GM19193 (cell line): ENCODE measurements around the gene PROSER2.

ENCODE experiments used
- POLR2A ChIP-seq: IDR thresholded peaks from 4 replicates; pipeline ENCODE4 v1.6.1; 2011; ENCODE audit not compliant: insufficient read depth, insufficient read length; ENCODE audit errors: extremely low read depth

The PROSER2 gene

DNA sequence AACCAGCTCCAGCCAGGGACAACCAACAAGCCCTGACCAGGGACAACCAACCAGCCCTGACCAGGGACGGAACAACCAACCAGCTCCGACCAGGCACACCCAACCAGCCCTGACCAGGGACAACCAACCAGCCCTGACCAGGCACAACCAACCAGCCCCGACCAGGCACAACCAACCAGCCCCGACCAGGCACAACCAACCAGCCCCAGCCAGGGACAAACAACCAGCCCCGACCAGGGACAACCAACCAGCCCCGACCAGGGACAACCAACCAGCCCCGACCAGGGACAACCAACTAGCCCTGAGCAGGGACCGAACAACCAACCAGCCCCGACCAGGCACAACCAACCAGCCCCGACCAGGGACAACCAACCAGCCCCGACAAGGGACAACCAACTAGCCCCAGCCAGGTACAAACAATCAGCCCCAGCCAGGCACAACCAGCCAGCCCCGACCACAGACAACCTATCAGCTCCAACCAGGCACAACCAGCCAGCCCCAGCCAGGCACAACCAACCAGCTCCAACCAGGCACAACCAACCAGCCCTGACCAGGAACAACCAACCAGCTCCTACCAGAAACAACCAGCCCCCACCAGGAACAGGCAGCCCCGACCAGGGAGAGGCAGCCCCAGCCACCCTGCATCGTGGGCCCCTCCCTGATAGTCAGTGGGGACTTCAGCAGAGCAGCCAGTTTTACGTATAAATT lies 56.4 kb downstream of the PROSER2 start:
- TF ChIP-seq POLR2A = no peak

DNA sequence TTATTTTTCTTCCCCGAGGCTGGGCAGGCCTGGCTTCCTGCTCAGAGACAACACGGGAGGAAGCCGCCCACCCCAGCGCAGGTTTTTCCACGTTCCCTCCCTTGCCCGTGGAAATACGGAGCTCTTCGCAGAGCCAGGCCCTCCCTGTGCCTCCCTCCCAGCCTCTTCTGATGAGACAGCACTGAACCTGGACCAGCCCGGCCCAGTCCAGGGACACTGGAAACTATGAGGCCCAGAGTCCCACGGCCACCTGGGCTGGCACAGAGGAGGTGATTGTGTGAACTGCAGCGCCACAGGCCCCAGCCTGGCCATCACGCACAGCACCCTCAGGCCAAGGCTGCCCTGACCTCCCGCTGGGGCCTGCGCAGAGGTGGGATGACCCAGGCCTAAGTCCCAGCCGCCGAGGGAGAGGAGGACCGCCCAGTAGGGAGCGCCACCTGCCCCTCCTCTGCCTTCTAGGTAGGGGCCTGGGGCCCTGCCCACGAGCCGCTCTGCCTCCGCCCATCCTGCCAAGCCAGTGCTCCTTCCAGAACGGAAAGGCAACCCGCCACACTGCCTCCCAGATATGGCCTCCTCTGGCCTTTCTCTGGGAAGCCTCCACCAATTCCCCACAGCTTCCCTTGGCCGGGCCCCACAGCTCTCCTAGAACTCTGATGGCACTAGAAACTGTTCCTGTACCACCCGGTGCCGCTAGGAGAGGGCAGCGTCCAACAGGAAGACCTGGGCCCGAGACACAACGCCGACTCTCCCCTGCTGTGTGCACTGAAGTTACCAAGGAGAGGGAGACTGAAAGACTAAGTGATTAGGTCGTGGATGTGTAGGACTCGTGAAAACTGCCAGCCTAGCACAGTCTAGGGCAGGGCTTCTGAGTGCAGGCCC lies 57.2 kb downstream of the PROSER2 start:
- TF ChIP-seq POLR2A = no peak

DNA sequence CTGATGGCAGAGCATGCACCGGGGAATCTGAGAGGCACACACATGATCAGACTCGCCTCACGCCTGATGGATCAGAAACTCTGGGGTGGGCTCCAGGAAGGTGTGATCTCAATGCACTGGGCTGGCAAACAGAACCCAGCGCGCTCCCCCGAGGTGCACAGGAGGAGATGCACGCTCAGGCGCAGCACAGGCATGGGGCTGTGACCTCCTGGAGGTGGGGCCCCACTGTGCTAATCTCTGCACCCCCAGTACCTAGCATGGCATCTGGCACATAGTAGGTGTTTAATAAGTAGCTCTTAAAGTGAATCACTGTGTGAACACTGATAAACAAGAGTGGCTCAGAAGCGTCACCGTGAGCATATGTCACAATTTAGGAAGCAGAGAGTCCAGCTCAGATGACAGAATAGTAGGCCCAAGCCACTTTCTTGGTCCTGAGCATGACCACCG lies 57.9 kb downstream of the PROSER2 start:
- TF ChIP-seq POLR2A = no peak

DNA sequence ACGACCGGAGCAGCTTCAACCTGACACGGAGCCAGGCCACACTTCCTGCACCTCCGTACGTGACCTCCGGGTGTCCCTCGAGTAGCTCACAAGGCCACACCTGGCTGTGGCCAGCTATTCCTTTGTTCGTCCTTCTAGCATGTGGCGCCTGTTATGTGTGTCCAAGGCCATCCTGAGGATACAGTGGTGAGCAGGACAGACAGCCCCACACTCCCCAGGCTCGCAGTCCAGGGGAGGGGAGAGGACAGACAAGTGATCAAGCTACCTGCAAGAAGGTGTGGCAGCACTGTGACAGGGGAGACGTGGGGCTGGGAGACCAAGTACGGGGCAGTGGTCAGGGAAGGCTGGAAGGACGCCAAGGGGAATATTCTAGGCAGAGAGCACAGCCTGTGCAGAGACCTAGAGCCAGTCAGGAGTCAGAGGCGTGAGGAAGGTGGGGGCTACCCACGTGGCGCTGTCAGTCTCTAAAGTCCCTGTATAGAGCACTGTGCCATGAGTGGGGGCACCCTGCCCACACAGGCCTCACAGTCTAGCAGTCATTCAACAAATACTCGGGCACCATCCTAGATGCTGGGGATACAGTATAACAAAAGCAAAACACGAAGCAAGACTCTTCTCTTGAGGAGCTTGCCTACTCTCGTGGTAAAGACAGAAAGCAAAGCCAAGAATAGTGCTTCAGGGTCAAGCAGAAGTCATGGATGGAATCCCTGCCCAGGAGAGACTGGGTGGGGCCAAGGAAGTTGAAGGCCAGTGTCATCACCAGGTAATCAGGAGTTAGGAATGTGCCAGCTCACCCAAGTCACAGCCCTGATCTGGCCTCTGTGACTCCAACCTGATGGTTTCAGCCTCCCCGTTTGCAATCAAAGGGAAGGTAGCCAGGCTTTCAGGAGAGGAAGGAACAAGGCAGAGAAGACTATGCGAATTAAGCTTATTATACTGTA lies 58.6 kb downstream of the PROSER2 start:
- TF ChIP-seq POLR2A = no peak

DNA sequence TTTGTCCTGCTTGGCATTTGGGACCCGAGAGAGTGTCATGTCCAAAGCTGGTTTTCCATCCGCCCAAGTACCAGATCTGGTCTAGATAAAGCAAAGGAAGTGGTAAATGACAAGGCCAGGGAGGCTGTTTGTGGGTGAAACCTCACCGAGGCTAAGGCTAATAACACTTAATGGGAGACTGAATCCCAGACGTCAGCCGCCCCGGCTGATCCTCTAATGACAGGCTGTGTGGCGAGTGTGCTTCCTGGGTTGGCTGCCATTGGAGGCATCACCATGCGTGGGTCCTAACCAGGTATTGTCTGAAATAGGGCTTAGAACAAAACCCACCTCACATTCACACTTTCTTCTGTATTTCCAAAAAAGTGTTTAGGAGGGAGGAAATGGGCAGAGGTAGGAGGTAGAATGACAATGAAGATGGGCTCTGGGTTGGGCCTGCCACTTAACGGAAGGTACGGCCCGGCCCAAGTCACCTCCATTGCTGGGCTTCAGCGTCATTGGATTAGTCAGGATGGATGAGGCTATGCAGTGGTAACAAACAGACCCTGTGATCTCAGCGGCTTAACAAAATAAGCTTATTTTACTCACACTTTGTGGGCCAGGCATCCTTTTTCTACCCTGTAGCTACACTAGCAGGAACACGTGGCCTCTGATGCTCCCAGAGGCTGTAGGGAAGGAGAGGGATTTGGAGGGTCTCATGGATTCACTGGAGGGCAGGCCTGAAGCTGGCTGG lies 59.7 kb downstream of the PROSER2 start:
- no peak for TF ChIP-seq POLR2A

DNA sequence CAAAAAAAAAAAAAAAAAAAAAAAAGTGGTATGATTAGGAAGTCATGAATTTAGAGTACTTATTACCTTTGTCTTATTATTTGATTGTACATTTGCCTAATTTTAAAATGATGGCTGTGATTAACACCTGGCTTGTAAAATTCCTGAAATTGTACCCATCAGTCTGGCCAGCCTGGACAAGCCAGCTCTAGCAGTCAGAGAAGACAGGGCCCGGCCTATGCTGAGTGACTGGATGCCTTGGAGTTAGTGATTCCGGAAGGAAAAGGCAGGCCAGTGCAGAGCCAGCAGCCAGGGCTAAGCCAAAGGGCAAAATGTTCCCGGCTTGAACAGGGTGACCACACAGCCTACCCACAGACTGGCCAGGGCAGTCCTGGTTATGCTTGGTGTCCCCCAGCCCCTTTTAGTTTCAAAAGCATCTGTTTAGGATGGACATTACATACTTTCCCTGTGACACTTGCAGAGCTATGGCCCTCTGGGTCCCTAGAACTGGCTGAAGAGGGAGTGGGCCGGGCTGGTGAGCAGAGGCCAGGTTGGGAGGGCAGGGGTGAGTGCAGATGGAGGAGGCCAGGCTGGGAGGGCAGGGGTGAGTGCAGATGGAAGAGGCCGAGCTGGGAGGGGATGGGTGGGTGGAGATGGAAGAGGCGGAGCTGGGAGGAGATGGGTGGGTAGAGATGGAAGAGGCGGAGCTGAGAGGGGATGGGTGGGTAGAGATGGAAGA lies 61.7 kb downstream of the PROSER2 start:
- no peak for TF ChIP-seq POLR2A

DNA sequence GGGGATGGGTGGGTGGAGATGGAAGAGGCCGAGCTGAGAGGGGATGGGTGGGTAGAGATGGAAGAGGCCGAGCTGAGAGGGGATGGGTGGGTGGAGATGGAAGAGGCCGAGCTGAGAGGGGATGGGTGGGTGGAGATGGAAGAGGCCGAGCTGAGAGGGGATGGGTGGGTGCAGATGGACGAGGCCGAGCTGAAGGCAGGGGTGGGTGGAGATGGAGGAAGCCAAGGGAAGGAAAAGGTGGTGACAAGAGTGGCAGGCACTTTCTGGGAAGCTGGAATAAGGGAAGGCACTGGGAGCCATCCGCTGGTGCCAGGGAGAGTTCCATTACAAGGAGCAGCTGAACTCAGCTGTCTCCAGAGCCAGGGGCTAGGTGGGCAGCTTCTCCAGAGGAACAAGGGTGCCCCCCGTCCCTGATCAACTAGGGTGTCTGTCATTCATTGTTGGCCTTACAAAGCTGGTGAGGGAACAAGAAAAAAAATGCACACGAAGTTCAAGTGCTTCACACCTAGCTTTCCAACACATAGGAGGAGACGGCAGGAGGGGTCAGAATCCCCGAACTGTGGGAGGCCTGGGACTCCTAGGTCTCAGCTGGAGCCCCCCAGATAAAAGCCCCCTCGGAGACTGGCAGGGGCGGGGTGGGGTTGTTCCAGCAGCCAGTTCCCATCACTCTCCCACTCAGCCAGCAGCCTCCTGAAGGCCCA lies 62.4 kb downstream of the PROSER2 start:
- no peak for TF ChIP-seq POLR2A

DNA sequence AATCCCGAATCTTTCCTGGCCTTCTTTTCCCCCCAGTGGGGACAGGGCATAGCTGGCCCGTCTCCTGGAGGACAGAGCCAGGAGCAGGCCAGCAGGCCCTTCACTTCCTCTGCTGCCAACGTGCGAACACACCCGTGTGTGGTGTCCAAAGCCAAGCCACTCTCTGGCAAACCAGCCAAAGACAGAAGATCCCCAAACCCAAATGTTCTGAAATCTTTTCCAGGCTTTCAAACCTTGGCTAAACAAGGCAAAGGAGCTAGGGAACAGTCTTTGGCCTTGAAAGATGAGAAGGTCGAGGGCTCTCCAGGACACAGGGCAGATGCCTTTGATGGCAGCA lies 63.0 kb downstream of the PROSER2 start:
- no peak for TF ChIP-seq POLR2A

DNA sequence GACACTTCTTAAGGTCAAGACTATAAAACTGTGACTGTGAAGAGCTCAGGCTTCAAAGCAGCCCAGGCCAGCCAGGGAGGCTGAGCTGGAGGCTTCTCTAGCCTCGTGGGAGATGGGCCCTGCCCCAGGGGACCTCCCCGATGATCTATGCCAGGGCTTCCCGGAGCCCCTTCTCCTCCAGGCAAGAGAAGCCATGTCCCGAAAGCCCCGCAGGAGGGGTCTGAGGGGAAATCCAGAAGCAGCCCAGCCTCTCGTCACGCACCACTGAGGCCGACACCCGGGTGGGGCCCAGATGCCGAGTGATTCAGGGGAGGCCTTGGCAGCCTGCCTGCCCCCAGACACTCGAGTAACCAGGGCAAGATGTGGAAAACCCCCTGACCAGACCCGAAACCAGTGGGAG lies 63.7 kb downstream of the PROSER2 start:
- no peak for TF ChIP-seq POLR2A

DNA sequence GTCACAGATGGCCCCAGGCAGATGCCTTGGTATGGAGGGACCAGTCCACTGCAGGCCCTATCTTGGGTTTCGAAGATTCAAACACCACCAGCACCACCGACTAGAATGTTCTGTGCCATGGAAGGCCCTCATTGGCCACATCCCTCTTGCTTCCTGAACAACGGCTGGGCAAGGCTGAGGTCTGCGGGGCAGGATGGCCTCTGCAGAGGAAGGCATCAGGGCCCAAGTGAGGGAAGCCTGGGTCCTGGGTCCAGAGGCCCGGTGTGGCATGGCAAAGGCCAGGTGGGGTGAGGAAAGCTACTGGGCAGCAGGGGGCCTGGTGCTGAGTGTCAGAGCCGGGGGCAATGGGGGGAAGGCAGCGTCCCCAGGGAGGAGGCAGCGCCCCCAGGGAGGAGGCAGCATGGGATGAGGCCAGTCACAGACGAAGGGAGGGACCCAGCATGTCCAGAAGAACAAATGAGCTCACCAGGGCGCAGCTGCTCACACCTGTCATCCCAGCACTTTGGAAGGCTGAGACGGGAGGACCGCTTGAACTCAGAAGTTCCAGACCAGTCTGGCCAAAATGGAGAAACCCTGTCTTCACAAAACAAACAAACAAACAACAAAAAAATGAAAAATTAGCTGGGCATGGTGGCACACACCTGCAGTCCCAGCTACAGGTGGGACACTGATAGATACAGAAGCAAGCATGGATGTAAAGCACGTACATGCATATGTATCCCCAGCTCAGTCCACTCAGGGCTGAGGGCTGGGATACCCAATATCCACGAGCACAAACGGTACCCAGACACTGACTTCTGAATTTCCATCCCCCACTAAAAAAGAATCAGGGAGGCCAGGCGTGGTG lies 64.4 kb downstream of the PROSER2 start:
- TF ChIP-seq POLR2A = no peak

DNA sequence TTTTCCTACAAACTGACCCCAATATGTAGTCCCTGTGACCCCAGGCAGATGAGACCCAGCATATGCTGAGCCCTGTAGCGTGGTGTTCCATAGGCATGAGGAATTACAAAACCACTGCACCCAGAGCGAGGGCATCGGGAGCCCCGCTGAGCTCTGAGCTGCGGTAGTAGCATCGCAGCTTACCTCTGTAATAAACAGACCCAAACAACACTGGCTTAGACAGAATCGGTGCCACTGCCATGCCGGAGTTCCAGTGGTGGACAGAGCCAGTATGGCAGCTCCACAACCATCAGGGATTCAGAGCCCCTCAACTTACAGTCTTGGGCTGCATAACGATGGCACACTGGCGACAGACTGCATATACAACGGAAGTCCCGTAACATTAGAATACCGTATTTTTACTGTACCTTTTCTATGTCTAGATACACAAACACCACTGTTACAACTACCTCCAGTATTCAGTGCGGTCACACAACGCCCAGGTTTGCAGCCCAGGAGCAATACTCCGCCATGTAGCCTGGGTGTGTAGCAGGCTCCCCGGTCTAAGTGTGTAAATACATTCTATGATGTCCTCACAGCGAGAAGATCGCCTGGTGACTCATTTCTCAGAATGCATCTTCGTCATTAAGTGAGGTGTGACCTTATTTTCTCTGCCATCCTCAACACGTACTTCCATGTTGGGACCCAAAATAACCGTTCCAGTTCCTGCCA lies 68.8 kb downstream of the PROSER2 start:
- TF ChIP-seq POLR2A = no peak
